ENCODE measurements around the gene THEM5. TPM values are rescaled to one million over a fixed set of nuclear protein-coding genes. Genes with fewer than 3 reads are reported as not detected.

Gene THEM5, protein sequence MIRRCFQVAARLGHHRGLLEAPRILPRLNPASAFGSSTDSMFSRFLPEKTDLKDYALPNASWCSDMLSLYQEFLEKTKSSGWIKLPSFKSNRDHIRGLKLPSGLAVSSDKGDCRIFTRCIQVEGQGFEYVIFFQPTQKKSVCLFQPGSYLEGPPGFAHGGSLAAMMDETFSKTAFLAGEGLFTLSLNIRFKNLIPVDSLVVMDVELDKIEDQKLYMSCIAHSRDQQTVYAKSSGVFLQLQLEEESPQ
- not detected in 2 replicates for total RNA-seq

DNA sequence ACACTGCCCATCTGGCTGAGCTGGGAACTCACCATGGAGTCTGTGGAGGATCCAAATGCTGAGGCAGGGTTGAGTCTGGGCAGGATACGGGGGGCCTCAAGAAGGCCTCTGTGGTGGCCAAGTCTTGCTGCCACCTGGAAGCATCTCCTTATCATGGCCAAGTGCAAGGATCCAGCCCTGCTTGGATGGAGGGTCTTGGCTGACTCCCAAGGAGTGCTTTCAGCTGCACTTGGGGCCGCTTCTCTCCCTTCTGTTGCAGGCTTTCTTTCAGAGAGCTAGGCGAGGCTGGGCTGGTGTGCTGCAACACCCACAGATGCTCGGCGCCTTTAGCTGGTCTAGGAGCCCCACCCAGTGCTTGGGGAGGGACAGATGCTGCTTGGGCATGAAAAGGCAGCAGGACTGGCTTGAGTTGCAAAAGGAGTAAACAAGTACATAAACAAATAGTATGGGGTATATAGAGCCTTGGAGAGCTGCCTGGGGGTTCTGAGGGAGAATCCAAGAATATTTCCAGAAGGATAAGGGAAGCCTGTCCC lies at the start of gene THEM5:
THEM5 (minus strand) TSS at position 302 of the 533 bp plus-strand sequence; CDS start at position 155, 147 bp downstream.

DNA sequence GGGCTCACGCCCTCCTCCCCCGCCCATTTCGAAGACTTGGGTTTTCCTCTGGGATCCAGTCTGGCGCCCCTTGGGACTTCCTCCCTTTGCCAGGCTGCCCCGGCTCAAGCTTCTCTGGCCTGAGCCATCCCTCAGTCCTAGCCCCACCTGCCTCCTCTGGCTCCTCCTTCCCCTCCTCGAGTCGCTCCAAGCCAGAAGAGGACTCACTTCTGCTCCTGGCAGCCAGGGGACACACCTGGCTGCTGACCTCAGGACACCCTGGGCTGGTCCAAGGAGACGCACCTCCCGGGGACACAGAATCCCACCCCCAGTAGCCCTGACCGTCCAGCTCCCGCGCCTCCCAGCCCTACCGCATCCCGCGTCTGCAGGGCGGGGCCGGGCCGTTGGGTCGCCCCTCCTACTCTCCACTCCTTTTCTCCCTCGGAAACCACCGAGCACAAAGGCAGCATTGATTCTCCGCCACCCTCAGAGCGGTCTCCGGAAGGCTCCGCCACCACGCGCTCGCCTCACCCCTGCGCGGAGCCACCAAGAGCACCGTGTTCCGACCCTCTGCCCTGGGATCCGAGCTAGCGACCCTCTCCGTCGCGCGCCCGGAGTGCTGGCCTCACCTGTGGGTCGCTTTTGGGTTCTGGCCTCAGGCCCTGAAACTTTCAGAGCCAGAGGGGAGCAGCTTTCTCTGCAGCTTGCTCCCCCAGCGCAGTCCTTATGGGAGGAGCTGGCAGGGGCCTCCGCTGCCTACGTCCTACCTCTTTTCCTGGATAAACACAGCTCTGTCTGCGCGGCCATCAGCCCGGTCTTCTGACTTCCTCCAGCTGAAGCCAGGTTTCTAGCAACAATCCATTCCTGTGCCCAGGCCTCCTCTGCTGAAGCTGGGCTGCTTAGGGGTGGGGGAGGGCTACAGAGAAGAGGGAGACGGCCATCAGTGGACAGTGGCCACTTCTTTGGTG lies 13.8 kb downstream of the THEM5 start, which contains the start of gene C2CD4D:
C2CD4D (minus strand) TSS at position 364 of the 947 bp plus-strand sequence. CDS start 831 bp downstream, outside the sequence.

DNA sequence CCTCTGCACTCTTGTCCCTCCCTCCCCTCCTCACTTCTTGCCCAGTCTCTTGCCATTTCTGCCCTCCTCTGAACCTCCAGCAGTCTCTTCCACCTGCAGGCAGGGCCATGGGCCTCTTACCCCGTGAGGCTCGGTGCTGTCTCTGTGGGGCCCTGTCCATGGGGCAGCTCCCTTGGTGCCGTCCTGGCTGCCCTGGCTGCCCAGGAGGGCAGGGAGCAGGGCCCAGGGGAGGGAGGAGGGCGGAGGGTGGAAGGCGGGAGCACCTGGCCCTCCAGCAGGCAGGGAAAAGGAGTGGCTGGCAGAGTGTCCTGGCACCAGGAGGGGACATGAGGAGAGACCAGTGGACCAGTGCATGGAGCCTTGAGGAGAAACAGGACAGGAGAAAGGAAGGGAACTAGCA lies 21.9 kb downstream of the THEM5 start, which contains the start of gene RORC:
RORC (minus strand) TSS at position 198 of the 400 bp plus-strand sequence; CDS start at position 160, 38 bp downstream.

DNA sequence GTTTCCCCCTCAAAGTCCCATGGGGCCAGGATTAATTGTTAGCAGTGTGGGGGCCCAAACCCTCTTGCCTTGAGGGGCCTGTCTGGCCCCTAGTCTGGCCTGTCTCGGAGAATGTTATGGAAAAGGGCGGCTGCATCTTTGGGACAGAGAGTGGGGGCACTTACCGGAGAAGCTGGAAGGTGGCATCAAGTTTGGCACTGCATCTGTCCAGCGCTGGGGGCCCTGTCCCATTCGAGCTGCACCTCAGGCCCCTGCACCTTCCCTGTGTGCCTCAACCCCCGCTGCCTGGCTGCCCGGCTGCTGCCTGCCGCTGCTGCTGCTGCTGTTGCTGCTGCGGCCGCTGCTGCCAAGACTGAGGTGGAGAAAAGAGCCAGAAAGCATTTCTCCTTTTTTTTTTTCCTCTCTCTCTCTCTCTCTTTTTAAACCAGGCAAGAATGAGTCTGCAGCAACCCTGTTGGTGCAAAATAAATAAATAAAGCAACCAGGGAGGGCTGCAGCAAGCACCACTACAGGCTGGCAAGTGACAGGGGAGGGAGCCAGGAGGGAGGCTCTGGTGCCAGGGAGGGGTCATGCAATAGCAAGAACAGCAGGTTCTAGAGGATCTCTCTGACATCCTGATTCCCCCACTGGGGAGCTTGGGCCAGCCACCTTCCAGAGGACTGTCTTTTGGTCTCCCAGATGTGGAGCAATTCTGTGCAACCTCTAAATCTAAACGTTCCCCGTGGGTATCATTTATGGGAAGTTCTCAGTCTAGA lies 48.3 kb downstream of the THEM5 start, which contains the start of gene LINGO4:
LINGO4 (minus strand) TSS at position 354 of the 755 bp plus-strand sequence. CDS start 2,715 bp downstream, outside the sequence.

Small RNA genes within 50 kb of the gene (small RNA-seq; reads per million reads assigned to genes)
- not detected for gene RF00019

Other genes starting within 250 kb of the THEM5 start
- gene SNX27, start 241.7 kb downstream of the THEM5 start, total RNA-seq = 17.9 and 18.6 TPM in 2 replicates
- not detected in 2 replicates for gene CELF3, start 136.9 kb downstream of the THEM5 start, total RNA-seq
- gene RIIAD1, start 132.2 kb downstream of the THEM5 start, total RNA-seq = not detected in 2 replicates
- gene MRPL9, start 90.2 kb downstream of the THEM5 start, total RNA-seq = 105 and 108 TPM in 2 replicates
- gene TDRKH, start 63.2 kb downstream of the THEM5 start, total RNA-seq = 3.9 and 4.1 TPM in 2 replicates
- not detected in 2 replicates for gene LINGO4, start 48.3 kb downstream of the THEM5 start, total RNA-seq
- not detected in 2 replicates for gene RORC, start 21.9 kb downstream of the THEM5 start, total RNA-seq
- under 0.01 TPM in 1 of 2 replicates, not detected in the other for gene C2CD4D, start 13.9 kb downstream of the THEM5 start, total RNA-seq
- 14.4 and 22.3 TPM in 2 replicates for gene THEM4, start 55.8 kb upstream of the THEM5 start, total RNA-seq
- gene S100A10, start 140.1 kb upstream of the THEM5 start, total RNA-seq = 120 and 122 TPM in 2 replicates
- gene S100A11, start 183.3 kb upstream of the THEM5 start, total RNA-seq = 108 and 113 TPM in 2 replicates
- gene TCHHL1, start 235.4 kb upstream of the THEM5 start, total RNA-seq = not detected in 2 replicates